Astrocyte (in vitro differentiated cells and primary cell): ENCODE results near the gene NLRX1.

Experiments used
- CTCF ChIP-seq: IDR thresholded peaks from 2 replicates; pipeline ENCODE4 v1.5.1; 2011; ENCODE audit warnings: low read depth, mild to moderate bottlenecking, inconsistent platforms, low read length, moderate library complexity; ENCODE audit not compliant: insufficient read depth
- EZH2 ChIP-seq: IDR thresholded peaks from 2 replicates; pipeline ENCODE4 v1.6.1; 2012; ENCODE audit warnings: mild to moderate bottlenecking, low read length, inconsistent platforms; ENCODE audit not compliant: insufficient read depth

- TF ChIP-seq CTCF (no peak), EZH2 (no peak)
These were observed 37.9 kb upstream of the NLRX1 start for GRCh38 chr11:119130662-119131061.
